NCI-H69 (cell line): ENCODE results near the gene S100A2.
A peak's percentile ranks its signal among the peaks of the same experiment; 100 is the strongest.

Experiments used
- DNase-seq: peaks from one replicate; lab custom pipeline; 2025; lab: John Stamatoyannopoulos, UW

S100A2 gene

DNA sequence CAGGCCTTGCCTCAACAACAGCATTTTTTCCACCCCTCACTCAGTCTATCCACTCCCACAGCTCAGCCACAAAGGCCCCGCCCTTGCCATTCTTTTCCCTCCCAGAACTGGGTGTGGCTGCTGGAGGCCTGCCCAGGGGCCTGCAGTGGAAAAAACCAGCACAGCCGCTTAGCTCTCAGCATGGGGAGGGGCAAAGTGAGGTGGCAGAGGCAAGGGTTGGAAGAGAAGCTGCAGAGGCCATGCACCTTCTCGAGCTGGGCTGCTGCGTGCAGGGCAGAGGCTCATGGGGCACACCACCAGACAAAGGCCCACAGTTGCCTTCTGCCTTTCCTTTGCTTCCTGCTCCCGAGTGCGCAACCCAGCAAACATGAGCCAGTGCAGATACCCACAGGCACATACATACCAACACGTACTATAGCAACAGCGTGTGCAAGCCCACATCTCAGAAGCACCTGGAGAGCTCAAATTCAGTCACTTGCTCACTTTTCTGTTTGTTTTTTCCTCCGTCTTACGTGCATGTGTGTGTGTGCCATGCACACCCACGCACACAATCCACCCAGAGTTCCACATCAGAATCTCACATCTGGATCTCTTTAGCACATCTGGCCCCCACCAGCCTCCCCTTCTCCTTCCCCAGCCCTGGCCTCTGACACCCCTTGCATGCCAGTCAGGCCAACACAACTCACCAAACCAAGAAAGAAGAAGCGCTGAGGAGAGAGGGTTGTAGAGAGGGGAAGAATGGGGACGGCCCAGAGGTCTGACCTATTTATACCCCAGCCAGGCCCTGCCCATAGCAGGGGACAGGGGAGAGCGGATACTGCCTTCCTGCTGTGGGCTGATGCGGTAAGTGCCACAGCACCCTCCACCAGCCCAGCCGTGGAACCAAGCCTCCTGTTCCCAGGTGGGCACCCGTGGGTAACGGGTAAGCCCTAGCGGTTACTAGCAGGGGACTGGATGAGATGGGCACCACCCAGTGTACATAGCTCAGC, 20.3 kb downstream of the S100A2 start, which contains the start of gene S100A4:
Gene S100A4 (minus strand): TSS at position 740 of the 989 bp plus-strand sequence. CDS start 1,012 bp downstream, outside the sequence.
- peak; percentile 98 for DNase-seq

DNA sequence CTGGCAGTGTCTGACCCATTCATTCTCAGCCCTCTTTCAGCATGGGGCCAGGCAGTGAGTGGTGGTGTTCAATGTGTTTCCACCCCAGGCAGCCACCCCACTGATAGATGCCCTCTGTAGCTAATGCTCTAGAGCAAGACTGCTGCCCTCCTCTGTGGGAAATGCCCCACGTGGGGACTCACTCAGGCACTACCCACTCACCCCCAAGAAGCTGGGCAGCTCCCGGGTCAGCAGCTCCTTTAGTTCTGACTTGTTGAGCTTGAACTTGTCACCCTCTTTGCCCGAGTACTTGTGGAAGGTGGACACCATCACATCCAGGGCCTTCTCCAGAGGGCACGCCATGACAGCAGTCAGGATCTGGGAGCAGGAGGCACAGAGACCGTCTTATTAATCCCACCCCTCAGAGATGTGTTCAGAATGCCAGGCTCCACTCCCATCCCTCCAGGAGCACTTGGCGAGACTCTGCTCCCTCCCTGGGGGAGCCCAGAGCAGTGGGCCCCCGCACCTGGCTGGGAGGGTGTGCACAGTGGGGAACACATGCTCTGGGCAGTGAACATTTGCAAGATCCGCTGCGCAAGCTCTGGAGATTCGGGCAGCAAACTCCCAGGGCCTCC, 21.1 kb downstream of the S100A2 start:
- peak; percentile 46 for DNase-seq

DNA sequence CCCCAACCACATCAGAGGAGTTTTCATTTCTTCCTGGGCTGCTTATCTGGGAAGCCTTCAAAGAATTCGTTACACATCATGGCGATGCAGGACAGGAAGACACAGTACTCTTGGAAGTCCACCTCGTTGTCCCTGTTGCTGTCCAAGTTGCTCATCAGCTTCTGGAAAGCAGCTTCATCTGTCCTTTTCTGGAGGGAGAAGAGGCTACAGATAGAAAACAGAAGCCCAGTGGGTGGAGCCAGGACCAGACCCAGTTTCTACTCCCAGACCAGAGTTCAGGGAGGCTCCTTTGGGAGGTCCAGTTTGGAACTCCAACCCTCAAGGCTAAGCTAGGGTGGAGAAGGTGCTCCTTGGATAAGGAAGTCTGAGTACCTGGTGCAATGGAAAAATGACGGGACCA, 21.9 kb downstream of the S100A2 start:
- DNase-seq = no peak

DNA sequence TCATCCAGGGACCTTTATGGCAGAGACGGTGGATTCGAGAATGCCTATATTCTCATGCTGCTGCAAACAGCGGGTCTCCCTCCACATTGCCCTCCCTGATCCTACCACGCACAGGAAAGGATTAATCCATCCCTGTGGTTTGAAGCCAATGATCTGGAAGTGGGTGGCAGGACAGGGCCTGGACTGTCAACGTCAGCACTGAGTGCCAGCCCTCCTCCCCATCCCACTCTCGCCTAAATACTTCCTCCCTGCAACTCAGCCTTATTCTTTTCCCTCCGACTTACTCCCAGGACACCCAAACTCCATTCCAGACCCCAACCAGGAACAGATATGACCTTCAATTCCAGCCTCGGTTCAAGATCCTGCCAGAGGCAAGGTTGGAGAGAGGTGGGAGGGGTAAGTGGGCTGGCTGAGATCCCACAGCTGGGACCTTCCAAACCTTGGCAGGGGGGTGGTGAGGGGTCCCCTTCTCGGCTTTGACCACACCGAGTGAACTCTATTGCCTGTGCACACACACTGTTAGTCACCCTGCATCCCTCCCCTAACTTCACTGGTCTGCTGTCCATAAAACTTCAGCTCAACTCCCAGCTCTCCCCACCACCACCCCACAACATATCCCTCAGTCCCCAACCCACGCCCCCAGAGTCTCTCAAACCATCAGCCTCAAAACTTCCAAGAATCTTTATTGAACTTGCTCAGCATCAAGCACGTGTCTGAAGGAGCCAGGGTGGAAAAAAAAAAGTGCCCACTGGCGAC, 22.5 kb downstream of the S100A2 start:
- DNase-seq = no peak

DNA sequence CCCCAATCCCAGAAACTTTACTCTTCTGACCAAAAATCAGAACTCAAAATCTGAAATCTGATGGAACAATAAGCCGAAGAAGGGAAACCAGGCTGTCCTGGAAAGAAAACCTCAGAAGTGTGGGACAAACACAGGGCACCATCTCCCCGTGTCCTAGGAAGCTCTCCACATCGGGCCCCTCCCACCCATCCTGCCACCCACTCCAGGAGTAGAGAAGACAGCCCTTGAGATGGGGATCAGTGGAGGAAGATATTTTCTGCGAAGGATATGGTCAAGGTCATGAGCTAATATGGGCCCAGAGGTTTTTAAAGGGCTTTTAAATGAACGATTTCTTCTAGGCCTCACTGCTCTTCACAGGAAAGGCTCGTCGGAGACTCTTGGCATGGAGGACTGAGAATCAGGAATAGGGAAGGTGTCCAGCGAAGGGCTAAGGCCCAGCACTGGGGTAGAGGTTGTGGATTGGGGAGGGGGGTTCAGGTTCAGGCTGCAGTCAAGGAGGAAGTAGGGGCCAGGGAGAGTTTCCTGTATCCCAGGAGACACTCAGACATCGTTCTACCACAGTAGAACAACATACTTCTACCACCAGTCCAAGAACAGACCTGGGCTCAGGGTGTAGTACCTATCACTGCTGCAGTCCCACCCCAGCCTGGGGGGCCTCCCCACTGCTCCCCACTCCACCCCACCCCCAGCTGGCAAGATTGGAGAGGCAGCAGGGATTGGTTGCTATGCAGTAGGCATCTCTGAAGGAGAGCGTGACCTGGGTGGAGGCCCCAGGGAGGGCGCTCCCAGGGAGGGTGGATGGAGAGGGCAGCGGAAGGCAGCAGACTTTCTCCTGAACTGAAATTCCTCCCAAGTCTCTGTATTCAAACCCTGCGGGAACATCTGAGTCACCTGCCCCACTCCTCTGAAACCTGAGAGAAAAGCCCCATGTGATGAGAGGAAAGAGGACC, 23.7 kb downstream of the S100A2 start:
- no peak for DNase-seq

DNA sequence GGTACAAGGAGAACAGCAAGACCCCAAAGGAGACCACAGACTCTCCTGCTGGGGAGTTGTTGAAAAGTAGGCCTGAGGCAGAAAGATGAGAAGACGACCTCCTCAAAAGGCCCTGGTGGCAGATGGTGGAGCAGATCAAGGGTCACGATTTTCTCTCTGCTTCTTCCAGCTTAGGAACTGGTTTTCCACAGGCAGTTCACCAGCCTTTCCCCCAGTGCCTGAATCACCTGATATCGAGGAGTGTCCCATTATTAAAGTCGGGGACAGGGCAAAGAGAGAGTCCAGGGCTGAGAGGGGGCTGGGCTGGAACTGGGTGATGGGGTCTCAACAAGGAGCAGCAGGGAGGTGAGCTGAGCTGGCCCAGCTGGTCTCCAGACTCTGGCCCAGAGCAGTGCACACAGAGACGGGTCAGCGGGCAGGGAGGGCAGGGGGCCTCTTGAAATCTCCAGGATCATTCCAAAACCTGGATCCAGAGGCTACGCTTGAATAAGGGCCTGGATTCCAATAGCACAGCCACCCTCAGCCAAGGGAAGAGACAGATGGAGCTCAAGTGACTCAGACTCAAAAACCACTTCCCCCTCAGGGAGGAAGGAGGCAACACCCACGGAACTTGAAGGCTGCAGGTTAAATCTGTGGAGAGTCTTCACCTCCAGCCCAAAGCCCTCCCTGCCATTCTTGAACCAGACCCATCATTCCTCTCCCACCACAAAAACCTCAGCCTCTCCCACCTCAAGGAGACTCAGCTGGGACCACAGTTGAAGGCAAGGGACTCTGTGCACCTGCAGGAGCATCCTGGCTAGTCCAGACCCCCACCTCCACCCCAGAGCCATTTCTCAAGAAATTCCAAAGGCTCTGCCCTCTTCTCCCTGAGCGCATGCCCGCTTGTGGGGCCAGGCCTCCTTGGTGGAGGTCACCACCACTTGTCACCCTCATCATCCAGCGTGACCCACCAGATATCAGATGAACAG, 25.0 kb downstream of the S100A2 start, which contains the start of gene S100A5:
Gene S100A5 (minus strand): TSS at position 541 of the 968 bp plus-strand sequence. CDS start 743 bp downstream, outside the sequence.
- peak; percentile 57 for DNase-seq

GRCh38 chr1:153539395-153540093, 26.1 kb downstream of the S100A2 start:
- DNase-seq = peak; percentile 53

GRCh38 chr1:153538315-153538821, 27.3 kb downstream of the S100A2 start:
- peak; percentile 93 for DNase-seq

DNA sequence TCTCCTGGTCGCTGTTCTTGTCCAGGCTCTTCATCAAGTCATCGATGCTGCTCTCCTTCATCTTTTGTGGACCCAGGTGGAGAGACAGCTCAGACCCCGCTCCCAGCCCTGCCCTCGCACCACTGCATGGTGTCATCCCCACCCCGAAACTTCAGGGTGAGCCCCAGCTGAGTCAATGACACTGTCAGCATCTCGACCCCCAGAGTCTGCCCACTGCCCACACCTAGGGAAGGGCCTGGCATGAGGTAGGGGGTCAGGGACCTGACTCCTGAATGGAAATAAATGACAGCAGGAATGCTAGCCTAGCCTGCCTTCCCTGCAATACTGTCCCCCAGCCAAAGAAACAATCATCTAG, 28.3 kb downstream of the S100A2 start:
- no peak for DNase-seq

GRCh38 chr1:153536671-153537375, 28.8 kb downstream of the S100A2 start:
- peak; percentile 49 for DNase-seq

DNA sequence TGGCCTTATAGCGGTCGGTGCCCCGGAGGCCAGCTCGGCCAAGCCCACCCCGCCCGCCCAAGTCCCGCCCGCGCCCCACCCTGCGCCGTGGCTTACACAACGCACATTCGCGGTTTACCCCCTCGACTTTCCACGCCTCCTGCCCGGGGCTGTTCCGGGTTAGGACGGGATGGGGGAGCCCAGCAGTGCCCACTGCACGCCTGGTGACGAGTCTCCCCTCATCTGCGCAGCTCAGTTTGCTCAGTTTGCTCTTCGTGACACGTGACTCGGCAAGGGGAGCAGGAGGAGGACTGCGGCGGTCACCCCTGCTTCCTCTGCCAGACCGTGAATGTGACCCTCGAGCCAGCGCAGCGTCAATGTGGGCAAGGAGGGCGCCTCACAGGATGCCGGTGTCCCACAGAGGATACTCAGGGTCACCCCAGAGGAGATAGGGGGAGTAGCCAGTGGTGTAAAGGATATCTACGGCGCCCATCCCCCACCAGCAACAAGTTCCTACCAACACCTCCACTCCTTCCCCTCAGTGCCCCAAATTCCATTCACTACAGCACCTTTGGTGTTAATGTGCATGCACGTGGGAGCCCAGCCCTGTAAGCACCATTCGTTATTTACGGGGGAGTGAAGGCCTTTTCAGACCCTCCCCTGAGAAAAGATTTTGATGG, 29.5 kb downstream of the S100A2 start:
- DNase-seq = peak; percentile 96

DNA sequence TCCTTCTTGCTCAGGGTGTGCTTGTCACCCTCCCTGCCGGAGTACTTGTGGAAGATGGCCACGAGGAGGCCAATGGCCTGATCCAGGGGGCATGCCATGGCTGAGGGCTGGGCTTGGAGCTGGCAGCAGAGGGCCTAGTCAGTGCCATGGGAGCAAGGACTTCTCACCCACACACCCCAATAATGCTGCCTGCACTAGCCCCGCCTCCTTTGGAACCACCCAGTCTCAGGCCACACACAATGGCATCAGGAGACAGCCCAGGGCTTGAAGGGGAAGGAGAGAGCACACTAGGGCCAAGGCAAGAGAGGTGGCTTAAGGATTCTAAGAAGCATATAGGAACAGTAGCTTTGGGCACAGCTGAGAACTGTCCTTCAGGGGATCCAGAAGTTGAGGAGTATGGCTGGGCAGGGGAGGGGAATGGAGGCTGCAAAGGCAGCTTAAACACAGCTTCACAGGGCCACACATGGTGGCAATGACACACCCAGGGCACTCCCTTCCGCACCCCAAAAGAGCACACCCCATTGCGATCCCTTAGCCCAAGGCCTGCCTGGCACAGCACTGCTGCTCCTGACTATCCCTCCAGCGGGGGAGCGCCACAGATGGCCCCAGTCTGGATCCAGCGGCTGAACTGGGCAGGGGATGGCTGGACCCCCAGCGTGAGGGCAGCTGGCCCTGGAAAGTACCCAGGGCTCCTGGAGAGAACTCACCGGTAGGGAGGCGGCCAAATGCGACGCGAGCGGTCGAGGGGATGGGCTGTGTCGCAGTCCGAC, 30.2 kb downstream of the S100A2 start, which contains the start of gene S100A6:
Gene S100A6 (minus strand): TSS at position 750 of the 770 bp plus-strand sequence. CDS start 652 bp downstream, at position 98.
- peak; percentile 65 for DNase-seq

- no peak for DNase-seq
These were observed 30.8 kb downstream of the S100A2 start for GRCh38 chr1:153534925-153535241.

DNA sequence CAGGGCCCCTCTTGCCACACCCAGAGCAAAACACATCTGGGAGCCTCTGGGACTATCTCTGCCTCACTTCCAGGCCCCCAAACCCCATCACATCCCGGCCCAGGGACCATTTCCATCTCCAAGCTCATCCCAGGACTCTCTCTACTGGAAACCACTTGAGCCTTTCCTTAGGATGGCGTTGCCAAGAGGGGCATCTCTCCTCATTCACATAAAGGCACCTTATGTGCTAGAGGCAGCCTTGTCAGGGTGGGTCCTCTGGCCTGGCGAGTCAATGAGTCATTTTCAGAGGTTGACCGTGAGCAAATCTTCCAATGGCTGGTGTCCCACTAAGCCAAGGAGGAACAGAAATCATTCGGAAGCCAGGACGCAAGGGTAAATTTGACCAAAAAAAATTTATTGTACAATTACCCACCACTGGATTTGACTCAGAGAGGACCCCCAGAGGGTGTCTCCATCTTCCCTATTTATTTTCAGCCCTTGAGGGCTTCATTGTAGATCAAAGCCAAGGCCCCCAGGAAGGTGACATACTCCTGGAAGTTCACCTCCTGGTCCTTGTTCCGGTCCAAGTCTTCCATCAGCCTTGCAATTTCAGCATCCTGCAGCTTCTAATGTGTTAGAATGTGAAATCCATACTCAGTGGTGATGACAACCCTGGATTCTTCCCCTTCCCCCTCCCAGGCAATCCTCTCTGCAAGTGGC, 31.3 kb downstream of the S100A2 start:
- peak; percentile 70 for DNase-seq

- DNase-seq = peak; percentile 88
These were observed 31.9 kb downstream of the S100A2 start for GRCh38 chr1:153533689-153534201.
